NCI-H2196 (cell line): ENCODE data around the gene LIF.
"Not testable (repeated sequence)": the region's sequence is repeated elsewhere in the genome, so short reads cannot be mapped to it uniquely, and the experiment has no call there.

Experiments
- DNase-seq: peaks from one replicate; lab custom pipeline; 2025; ENCODE audit not compliant: unreplicated experiment; lab: John Stamatoyannopoulos, UW

The LIF gene

DNA sequence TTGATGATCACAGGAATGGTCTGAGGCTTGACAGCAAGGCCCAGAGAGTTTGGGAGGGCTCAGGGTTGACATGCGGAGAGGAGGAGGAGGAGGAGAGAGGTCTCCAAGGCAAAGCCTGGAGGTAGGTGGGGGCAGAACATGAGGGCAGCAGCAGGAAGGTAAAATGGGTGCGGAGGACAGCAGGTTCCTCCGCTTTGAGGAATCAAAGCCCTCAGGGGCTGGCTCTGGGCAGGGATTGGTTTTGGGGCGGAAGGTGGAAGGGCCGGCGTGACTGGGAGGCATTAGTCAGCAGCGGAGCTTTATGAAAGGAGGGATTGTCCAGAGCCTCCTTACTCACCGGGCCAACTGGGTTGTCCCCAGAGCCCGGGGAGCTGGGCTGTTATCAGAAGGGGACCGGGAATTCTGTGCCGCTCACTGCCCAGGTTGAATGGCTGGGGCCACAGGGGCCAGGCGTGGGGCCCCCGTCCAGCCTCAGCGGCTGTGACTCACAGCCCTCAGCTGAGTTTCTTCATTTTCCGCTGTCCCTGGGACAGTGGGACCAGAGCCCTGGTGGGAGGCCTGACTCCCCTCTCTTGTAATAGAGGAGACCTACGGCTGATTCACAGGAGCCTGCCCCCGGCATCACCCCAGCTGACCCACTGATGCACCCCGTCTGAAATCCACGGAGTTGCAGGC, 36.2 kb downstream of the LIF start:
- no peak for DNase-seq

DNA sequence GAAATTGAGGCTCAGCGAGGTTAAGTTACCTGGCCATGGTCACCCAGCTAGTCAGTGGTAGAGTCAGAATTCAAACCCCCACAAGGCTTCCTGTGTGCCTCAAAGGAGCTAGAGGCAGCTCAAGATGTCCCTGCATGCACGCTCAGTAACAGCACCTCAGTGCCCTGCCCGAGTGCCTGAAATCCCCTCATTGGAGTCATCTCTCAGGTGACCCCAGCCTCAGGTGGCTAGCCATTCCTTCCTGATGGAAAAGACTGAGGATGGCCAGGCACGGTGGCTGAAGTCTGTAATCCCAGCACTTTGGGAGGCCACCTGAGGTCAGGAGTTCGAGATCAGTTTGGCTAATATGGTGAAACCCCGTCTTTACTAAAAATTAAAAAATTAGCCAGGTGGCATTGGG, 36.9 kb downstream of the LIF start:
- DNase-seq: no peak

DNA sequence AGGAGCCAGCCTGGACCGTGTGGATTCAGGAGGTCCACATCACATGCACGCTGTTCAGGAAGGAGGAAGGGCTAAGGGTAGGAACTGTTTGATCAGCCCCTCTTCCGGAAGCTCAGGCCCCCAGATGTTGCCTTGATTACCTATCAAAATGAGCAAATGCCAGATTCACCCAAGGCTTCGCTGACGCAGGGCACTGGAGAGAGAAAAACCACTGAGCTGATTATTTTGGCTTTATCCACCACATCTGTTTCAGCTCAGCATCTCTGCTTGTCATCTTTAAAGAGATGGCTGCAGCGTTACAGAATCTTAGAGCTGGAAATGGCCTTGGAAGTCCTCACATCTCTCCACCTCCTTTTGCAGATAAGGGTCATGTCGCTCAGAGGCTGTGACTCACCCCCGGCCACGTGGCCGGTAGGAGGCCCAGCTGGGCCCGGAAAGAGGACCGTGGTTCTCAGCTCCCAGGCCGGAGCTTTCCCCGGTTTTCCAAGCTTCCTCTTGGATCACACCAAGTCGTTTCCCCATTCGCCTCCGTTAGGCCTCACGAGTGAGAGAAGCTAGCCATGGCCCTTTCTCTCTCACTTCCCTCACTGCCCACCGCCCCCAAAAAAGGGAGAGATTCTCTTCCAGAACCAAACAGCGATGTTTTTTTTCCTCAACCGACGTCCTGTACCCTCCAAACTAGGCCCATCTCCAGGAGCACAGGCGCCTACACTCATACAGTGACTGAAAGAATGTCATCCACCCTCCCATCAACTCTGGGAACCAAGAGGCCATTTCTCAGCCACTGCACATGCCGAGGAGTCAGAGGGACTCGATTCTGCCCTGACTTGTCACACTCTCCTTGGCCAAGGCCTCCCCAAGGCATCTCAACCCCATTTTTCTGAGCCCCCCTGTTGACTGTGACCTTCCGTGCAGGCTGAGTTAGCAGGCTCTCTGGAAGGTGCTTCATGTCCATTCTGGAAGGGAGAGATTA, 37.6 kb downstream of the LIF start:
- no peak for DNase-seq

DNA sequence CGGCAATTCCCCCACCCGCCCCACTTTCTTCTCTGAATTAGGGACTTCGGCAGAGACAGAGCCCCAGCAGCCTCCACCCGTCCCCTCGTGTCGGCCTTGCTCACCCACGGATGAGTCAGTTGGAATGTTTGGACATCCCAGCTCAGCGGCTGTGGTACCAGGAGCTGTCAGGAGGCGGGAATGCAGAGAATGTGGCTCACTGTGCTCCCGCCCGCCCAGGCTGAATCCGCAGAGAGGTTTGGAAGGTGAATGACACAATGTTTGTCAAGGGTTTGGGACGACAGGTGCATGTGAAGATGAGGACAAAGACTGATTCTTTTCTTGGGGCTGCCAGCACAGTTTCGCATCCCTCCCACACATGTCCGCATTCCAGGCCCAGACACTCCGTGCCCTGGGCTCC, 39.6 kb downstream of the LIF start:
- DNase-seq: no peak

DNA sequence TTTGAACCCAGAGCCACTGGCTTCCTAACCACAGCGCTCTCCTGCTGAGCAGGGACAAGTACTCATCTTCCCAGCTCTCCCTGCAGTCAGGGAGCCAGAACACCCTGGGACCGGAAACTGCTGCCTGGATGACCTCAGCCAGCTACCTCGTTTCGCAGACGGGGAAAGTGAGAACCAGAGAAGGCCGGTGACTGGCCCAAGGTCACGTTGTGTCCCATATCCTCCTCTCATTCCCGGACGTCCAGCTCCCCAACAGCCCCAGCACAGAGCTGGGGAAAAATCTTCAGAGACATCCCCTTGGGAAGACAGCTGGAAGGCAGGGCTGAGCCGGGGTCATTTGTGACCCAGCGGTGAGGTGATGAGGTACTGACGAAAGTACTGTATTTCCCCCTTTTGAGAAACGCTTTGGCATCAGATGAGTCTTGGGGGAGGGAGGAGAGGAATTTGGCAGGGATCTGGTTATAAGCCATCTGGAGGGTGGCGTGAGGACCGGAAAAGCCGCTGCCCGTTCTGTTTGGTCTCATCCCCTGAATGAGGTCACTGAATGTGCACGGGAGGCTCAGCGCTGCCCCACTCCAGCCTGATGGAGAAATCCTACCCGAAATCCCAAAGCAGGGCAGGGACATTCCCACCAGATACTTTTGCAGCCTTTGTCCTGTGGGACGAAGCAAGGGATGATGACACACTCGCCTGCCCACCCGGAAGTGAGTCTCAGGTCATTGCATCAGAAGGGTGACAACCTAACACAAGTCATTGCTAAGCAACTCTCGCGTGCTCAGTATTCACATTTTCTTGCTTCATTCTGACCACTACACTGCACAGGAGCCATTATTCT, 41.1 kb downstream of the LIF start:
- no peak for DNase-seq

DNA sequence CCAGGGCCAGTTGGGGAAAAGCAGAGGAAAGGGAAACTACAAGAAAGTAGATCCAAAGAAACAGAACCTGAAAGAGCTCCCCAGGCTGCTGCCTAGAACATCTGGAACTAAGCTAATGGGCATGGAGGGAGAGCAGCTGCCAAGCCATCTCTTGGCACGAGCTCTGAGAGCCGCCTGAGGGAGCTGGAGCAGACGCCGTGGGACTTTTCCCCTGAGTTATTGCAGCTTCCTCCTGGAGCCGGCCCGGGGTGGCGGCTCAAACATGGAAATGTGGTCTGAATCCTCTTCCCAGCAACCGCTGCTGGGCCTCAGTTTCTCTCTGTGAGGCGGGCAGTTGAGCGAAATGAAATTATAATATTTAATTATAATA, 41.8 kb downstream of the LIF start:
- DNase-seq: no peak

DNA sequence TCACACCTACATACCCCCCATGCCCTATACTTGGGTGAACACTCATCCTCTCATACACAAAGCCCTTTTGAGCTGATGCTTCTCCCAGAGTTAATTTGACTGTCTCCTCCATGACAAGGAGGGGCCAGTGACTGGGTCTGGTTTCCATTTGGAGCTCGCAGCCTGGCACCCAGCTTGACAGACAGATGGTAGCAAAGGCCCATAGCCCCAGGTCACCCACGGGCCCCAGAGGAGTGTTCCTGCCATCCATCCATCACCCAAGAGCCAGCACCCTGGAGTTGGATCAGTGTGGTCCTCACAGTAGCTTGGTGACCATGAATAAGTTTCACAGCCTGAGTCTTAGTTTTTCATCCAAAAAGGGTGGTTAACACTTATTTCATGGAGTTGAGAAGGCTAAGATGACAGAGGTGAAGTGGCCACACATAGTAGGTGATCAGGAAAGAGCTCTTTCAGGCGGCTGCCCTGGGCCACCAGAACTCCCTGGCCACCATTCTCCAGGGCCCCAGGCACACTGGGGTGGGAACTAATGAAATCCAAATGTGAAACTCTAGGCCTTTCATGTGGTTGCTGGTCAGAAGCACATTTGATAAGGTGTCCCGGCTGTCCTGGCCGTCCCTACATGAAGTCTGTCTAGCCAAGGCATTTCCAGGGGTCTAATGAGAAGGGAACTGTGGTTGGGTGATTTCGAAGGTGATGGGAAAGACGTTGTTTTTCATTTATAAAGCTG, 42.4 kb downstream of the LIF start:
- DNase-seq: no peak

DNA sequence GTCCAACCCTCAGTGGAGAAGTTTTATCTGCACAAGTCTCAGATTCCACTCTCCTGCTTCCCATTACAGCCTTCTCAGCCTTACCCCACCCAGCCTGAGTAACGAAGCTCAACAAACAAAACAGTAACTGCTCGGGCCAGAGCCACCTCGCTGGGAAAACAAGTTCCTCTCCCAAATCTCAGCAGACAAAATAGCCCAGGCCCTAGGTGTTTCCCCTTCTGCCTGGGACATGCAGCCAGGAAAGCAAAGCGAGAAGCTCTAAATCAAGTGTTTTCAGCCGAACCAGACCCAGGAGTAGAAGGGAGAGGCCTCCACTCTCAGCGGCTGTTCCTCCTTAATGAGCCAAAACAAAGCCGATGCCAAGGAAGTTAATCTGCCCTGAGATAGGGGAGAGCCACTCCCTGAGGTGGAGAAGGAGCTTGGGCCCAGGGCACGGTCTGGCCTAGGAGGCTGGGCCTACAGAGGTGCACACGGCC, 44.0 kb downstream of the LIF start:
- no peak for DNase-seq

DNA sequence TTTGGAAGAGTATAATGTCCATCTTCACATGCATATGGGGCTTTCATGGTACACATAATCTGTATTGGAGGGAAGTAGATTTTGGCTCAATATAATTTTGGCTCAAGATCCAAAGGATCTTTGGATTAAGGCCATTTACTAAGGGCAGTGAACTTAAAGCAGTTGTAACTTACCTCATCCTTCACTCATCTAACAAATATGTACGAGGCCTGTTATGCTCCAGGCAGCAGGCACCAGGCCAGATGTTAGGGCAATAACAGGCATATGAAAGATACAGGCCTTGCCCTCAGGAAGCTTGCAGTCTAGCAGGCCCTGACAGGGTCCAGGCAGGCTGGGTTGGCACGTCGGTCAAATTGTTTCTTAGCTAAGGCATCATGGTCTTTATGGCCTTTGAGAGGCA, 44.6 kb downstream of the LIF start:
- DNase-seq: no peak

DNA sequence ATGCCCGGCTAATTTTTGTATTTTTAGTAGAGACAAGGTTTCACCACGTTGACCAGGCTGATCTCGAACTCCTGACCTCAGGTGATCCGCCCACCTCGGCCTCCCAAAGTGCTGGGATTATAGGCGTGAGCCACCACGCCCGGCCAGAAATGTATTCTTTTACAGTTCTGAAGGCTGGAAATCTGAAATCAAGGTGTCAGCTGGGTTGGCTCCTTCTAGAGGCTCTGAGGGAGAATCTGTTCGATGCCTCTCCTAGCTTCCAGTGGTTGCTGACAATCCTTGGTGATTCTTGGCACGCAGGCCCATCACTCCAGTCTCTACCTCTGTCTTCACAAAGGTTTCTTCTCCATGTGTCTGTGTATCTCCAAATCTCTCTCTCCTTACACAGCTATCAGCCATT, 45.7 kb downstream of the LIF start:
- DNase-seq: not testable (repeated sequence)

DNA sequence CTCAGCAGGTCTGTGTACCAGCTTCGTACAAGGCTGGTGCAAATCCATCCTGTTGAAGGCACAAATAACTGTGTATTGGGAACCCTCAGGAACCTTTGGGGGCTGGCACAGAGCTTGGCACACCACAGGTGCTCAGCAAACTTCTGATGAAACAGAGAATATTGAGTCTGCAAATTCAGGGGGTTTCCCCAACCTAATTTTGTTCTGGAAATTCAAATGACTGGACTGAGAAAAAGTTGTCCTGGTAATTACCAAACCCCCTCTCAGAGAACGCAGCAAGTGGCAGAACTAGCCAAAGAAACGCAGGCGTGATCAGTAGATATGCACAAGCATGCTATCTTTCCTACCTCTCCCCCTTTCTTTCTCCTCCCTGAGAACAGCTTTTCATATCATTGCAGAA, 47.6 kb downstream of the LIF start:
- DNase-seq: no peak

DNA sequence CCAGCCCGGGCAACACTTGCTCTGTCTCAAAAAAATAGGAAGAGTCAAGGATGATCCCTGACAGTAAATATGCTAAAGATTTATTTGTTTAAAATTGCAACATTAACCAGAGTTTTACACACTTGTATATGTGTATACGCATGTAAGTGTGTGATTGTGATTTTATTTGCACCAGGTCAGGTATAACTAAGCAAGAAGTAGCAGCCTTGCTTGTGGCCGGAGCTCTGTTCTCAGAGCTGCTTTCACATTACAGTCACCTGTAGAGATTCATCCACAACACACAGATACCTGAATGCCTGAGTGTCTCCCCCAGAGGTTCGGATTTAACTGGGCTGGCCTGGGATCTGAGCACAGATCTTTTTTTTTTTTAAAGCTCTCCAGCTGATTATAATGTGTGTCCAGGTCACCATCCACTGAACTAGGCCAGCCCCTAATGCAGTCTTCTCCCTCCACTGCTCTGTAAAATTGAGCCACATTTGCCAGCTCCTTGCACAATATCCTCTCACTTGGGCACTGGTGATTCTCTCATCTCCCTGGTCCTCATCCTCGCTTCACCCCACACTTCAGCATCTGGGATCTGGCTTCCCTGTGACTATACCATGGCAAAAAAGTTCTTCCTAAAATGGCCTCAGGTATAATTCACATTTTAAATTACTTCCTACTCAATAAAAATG, 48.3 kb downstream of the LIF start:
- DNase-seq: no peak

DNA sequence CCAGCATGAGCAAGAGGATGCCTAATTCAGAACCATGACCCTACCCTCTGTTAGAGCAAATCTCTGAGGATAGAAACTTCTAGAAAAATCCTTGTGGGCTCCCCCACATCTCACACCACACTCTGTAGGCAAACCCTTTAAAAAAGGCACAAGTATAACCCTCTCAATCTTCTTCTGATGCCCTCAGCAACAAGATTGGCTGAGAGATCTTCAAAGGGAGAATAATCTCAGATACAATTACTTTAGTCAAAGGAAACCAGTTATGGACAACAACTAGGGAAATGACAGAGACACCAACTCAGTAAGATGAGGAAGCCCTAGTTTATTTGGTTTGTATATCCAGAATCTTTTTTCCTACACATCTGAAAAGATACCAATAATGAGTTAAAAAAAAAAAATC, 49.2 kb downstream of the LIF start:
- DNase-seq: no peak

DNA sequence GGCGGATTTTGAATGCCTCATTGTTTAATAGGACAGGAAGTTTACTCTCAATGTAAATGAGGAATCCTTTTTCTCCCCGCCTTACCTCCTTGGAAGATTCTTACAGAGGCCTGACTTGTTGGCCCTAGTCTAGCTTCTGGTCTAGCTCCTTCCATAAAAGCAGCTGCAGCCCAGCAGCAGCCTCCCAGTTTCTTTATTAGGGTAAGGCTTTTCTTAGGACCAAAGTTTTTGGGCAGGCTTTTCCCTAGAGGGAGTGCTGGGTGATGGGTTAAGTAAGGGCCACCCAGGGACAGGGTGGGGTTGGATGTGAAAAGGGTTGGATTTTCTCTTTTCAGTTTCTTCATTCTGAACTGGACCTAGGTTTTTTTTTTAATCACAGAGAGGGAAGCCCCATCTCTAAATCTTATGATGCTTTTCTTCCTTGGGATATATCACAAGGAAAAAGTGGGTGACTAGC, 49.7 kb downstream of the LIF start:
- no peak for DNase-seq

DNA sequence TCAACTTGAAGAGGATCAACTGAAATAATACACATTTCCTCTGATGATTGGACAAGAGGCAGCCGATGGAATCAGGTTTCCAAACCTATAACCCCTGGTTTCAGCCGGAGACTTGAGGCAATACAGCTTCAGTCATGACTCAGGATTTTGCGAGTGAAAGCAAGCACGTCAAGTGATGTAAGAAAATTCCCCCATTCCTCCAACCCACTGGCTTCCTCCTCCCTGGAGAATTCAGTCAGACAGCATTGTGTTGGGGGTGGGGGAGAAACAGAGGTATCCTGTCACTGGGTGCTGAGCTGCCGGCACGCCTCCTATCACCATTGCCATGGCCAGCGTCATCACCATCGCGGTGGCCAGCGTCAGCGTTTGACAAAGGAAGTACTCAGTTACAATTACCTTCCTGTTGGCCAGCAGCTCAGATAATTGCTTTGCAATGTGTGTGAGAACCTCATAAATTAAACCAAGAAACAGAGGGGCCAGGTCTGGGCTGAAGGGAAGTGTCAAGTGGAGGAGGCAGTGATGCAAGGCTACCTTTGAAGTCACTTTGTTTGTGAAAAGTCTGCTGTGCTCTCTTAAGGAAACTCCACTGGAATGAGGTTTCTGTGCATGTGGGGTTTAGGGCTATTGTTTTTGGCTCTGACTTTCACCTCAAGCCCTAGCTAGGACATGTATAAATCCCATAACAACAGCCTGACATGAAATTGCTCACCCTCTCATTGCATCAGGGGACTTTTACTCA, 50.2 kb downstream of the LIF start:
- peak; percentile 93 for DNase-seq

DNA sequence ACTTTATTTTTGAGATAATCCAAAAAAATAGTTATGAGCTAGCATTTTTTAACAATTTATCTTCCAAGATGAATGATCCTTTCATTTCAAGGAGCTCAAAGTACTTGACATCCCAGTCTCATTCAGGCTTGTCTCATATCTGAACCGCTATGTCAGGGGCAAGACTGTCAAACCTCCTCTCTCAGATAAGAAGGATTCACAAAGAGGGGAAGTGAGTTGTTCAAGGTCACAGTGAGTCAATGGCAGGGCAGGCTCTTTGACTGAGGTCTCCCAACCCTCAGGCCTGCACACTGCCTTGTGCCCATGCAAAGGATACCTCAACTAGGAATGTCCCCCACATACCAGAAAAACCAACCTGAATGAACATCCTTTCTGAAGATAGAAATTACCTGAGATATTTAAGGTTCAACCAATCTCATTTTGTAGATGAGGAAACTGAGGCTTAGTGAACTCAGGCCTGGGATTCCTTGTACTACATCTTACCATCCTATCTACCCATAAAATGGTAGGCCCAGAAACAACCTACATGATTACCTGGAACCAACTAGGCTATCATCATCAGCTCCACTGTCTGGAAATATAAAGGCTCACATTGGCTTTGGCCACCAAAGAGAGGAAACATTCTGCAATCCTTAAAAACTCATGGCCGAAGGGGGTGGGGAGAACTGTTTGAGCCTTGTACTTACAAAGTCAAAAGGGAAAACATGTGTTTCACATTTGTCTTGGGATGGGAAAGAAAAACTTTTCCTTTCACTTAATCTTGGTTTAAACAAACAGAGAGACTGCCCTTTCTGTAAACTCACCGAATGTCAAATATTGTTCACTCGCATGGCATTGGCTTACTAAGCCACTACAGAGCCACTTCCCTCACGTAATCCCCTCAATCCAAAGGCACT, 51.1 kb downstream of the LIF start:
- DNase-seq: no peak

DNA sequence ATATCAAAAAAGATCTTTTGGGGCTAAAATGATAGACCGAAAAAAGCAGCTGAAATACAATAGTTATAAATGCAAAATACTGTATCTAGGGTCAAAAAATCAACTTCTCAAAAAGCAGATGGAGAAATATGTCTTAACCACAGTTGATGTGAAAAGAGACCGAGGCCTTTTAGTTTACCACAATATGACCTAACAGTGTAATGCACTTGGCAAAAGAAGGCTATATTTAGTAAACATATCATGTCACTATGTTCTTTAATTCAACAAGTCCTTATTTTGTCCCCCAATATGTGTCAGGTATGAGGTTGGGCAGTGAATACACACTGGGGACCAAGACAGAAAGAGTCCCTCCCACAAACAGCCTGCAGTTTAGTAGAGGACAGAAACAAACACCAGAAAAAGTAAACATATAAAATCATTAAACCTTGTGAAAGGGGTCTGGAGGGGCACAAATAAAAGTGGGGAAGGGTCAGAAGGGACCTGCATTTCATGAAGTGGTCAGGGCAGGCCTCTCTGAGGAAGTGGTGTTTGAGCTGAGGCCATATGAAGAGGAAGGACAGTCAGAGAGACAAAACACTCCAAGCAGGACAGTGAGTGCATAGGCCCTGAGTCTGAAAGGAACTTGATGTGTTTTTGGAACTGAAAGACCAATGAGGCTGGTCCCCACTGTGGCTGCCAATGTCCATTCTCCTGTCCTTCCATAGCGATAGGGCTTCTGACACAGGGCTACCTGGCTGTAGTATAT, 53.4 kb downstream of the LIF start:
- DNase-seq: no peak

DNA sequence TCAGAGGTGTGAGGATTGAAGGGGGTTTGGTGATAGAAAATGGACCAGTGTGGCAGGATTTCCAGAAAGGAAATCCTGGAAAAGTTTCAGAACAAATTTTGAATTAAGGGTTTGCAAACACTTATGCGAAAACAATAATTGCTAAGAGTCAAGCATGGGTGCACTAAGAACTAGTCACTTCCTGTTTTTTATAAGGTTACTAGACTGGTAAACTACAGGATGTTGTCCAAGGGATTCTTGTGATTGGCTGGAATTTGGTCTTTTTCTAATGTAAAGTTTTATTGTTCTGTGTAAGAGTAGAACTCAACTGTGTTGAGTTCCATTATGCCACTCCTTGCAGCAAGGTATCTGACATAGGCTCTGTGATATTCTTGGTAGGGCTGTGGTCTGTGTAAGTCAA, 54.1 kb downstream of the LIF start:
- DNase-seq: no peak
